HG03378 (cell line): ENCODE data around the gene ZNRF1.

Source experiments
- ATAC-seq: cut with Tn5 transposase; IDR thresholded peaks from one replicate; pipeline ENCODE4 v1.9.1; 2021; ENCODE audit warnings: mild to moderate bottlenecking, moderate library complexity; ENCODE audit not compliant: unreplicated experiment

ZNRF1 gene

GRCh38 chr16:75095204-75095621, 96.4 kb downstream of the ZNRF1 start:
- ATAC-seq, result no peak

DNA sequence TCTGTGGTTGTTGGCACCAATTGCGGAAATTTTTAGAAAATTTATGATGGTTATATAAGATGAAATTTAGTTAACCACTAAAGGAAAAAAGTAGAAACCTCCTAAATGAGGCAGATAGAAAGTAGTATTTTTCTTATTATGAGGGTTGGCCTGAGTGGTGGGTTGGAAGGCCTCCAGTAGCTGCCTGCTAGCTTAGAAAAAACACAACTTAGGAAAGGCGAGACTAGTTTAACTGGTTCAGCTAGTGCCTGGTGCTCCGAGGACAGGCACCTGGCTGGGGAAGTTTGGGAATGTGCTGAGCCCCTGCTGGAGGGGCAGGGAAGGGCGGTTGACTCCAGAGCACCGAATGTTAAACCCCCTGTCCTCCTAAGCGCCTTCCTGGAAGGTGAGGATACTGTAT, 97.8 kb downstream of the ZNRF1 start:
- no peak for ATAC-seq

DNA sequence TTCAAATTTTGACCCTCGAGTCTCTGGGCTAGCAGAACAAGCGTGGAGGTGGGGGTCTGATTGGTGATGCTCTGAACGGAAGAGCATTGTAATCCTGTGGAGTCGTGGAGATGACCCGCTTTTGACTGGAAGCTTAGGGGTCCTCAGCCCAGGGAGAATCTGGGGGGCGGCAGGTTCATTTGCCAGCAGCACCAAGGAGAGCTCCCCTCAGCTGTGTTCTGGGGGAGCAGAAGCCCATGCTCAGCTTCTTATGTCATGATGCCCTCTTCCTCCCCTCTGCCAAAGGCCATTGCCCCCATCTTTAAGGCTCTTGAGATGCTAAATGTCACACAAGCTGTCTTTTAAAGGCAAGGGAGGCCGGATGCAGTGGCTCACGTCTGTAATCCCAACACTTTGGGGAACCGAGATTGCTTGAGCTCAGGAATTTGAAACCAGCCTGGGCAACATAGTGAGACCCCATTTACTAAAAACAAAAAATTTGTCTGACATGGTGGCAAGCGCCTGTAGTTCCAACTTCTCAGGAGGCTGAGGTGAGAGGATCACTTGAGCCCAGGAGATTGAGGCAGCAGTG, 98.5 kb downstream of the ZNRF1 start:
- no peak for ATAC-seq

- ATAC-seq, result no peak
Observed at GRCh38 chr16:75097941-75098901, 99.4 kb downstream of the ZNRF1 start.

- no peak for ATAC-seq
Observed at GRCh38 chr16:75099075-75099667, 100.3 kb downstream of the ZNRF1 start.

DNA sequence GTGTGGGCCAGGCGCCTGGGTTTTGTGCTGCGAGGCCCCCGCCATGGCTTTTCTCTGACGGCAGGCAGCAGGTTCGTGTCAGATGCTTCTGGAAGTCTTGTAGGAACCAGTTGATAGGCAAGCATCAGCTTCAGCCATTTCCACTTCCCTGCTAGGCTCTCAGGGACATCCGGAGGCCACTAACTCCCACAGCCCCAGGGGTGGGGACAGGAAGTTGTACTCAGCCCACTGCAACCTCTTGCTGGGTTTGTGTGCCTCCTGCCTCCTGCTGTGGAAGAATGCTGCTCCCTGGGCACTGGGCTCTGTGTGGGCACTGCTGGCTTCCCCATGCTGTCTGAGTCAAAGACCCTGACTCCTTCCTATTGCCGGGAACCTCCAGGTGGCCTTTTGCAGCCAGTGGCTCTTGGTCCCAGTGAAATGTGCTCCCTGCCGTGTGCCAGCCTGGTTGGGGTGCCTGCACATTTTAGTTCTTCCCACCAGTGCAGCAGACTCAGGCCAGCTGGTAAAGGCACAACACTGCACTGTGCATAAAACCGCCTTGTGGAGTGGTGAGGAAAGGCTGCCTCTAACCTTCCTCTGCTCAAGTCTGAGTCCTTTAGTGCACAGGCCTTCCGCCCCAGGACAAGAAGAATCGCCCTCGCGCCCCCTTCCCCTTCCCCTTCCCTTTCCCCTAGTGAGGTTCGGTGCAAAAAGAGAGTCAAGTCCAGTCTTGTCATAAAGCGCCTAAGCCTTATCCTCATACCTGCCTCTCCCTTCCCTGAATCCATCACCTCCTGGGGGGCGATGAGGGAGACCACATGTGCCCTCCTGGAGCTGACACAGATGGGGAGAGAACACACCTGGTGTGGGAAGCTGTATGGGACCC, 101.1 kb downstream of the ZNRF1 start:
- peak; percentile 62 for ATAC-seq

DNA sequence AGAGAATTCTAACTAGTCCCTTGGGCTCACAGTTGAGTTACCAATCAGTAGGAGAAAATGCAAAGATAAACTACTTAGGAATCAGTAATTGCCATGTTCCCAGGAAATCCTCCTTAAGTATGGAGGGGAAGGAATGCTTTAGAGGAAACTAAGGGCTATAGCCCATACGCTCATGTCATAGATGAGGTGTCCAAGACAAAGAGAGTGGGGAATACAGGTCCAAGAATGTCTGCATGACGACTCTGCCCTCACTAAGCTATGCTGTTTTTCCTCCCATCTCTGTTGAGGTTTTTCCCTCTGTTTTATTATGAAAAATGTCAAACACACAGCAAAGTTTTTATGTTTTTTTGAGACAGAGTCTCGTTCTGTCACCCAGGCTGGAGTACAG, 101.8 kb downstream of the ZNRF1 start:
- no peak for ATAC-seq

- no peak for ATAC-seq
Observed at GRCh38 chr16:75101635-75102034, 102.8 kb downstream of the ZNRF1 start.

- no peak for ATAC-seq
Observed at GRCh38 chr16:75102595-75102994, 103.8 kb downstream of the ZNRF1 start.

- no peak for ATAC-seq
Observed at GRCh38 chr16:75103994-75104393, 105.2 kb downstream of the ZNRF1 start.

GRCh38 chr16:75104836-75105235, 106.0 kb downstream of the ZNRF1 start:
- ATAC-seq, result no peak

DNA sequence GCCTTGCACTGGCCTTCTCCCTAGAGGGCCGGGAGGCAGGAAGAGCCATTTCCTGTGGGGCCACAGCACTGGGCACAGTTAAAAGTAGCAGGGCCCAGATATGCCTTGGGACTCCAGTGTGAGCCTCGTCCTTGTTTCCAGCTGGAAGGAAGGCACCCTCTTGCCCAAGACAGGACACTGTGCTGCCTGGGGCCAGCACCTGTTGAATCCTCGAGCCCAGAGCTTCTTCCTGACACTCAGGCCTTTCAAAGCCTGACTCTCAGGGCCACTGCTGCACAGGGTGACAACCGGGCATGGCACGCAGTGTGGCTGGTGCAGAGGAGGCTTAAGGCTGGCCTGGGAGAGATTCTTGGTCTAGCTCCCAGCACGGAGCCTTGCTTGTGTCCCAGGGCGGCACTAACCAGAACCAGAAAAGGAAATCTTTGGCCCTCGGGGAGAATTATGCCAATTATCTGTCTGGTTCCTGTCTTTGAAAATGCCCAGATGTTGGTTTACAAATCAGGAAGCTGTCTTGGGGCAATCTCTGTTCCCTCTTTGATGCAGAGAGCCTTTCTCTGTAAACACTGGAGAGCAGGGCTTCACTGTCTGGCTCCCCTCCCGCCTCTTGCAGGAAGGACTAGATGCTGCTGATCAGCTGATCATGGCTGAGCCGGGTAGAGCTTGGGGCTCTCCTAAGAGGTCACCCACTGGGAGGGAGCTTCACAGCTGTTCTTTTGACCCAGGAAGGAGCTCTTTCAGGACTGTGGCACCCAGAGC, 106.7 kb downstream of the ZNRF1 start:
- ATAC-seq, result no peak

GRCh38 chr16:75106351-75107274, 107.8 kb downstream of the ZNRF1 start:
- no peak for ATAC-seq

GRCh38 chr16:75107505-75107904, 108.7 kb downstream of the ZNRF1 start:
- no peak for ATAC-seq

GRCh38 chr16:75108792-75109731, 110.2 kb downstream of the ZNRF1 start:
- ATAC-seq, result peak; percentile 38

- no peak for ATAC-seq
Observed at GRCh38 chr16:75109732-75110243, 111.0 kb downstream of the ZNRF1 start.

DNA sequence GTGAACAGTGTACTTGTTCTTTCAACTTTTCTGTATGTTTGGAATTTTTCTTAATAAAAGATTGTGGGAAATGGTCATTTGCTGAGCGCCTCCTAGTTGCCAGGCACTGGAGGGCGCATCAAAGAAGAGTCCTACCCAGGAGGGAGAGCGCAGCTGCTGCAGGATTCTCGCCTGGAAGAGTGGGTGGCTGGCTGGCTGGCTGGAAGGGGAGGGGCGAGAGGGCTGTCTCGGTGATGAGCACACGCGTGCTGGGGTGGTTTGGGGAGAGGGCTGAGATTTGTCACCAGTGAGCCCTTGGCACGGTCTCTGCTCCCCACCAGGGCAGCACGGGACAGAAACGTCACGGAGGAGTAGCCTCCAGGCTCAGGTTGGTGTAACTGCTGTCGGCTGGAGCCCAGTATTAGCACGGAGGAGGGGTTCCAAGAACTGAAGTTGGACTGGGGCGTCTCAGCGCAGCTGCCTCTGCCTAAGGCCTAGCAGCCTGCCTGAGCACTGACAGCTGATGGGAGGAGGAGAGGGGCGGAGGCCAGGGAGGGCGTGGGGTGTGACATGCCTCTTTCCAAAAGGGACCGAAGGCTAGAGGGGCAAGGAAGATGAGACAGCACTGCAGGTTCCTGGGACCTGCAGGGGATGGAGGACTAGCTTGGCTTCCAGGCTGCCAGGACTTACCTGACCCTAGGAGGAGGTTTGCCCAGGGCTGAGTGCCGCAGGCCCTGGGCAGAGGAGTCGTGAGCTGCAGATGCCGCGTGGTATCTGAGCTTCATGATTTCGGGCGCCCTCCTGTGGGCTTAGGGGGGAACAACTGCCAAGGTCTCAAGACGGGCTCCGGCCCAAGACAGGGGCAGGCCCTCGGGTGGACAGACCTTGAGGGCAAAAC, 112.1 kb downstream of the ZNRF1 start:
- peak; percentile 58 for ATAC-seq
